Muscle of leg (tissue), 11 donors: ENCODE measurements around the gene SIRPD. TPM values are rescaled to one million over a fixed set of nuclear protein-coding genes. Genes with fewer than 3 reads are reported as not detected.
A peak's percentile ranks its signal among the peaks of the same experiment; 100 is the strongest.

ENCODE experiments used
- DNase-seq: peaks from one replicate; pipeline ENCODE4 v3.0.0; 2013
- H3K27ac ChIP-seq: one replicate; pipeline ENCODE4 v1.5.1; 2013; ENCODE audit warnings: mild to moderate bottlenecking, low read length, control low read depth
- H3K27me3 ChIP-seq: one replicate; pipeline ENCODE4 v1.6.1; 2013; ENCODE audit warnings: low read length; ENCODE audit not compliant: control insufficient read depth, insufficient read depth
- H3K36me3 ChIP-seq: one replicate; pipeline ENCODE4 v1.6.1; 2013; ENCODE audit warnings: low read length; ENCODE audit not compliant: control insufficient read depth, insufficient read depth
- H3K4me1 ChIP-seq: one replicate; pipeline ENCODE4 v1.6.1; 2013; ENCODE audit warnings: low read length; ENCODE audit not compliant: control insufficient read depth, insufficient read depth
- H3K4me3 ChIP-seq: one replicate; pipeline ENCODE4 v1.5.1; 2013; ENCODE audit warnings: low read length, control low read depth
- H3K9me3 ChIP-seq: replicated peaks from 2 replicates; pipeline ENCODE4 v1.6.1; 2013; ENCODE audit warnings: low read depth, low read length; ENCODE audit not compliant: control insufficient read depth
- WGBS: methylation state at CpG from one replicate; pipeline ENCODE4 v1.1.5; 2013; ENCODE audit warnings: missing lambda C conversion rate; ENCODE audit not compliant: insufficient coverage; 5-methylcytosine and 5-hydroxymethylcytosine counted together
- polyA plus RNA-seq, 8 donors: library from polyadenylated mRNA; unstranded; fragments of 120-200 nt; gene quantifications; one replicate each; pipeline versions ENCODE4 v1.2.1 to v1.2.3, GENCODE V29; 2013; ENCODE audit warnings: inconsistent platforms in 1 of 8, low replicate concordance in 1 of 8; ENCODE audit not compliant: insufficient read length in 8 of 8, insufficient read depth in 1 of 8
- total RNA-seq: library from RNA; stranded (reverse); fragments of 120-200 nt; gene quantifications from one replicate; pipeline ENCODE4 v1.2.4, GENCODE V29; 2013

Gene SIRPD
- total and polyA plus RNA-seq, 9 donors, result not detected

DNA sequence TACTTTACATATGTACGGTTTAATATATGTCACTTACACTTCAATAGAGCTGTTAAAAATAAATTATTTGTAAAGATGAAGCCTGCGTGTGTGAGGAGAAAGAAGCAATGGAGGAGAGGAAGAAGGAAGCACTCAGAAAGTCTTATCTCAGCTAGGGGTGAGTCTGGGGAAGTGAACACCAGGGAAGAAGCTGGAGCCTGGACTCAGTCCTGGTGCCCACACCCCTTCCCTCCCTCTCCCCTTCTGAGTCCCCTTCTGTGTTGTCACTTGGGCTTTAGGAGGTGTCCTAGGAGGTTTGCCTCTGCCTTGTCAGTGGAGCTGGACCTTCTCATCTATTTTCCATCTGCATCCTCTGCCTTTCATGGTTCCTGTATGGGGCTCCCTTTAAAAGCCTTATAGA lies 68.2 kb downstream of the SIRPD start:
- WGBS, result no CpG with 5 or more reads among the region's 2 CpGs
- Histone ChIP-seq H3K4me3 (no peak overlapping the region), H3K27ac (peak overlapping the region; percentile 35), H3K36me3 (no peaks in the 10 kb centered on the region), H3K9me3 (no peaks in the 10 kb centered on the region), H3K27me3 (peaks cover 2% of the 10 kb centered on the region), H3K4me1 (no peaks in the 10 kb centered on the region)
- DNase-seq, result no peak

DNA sequence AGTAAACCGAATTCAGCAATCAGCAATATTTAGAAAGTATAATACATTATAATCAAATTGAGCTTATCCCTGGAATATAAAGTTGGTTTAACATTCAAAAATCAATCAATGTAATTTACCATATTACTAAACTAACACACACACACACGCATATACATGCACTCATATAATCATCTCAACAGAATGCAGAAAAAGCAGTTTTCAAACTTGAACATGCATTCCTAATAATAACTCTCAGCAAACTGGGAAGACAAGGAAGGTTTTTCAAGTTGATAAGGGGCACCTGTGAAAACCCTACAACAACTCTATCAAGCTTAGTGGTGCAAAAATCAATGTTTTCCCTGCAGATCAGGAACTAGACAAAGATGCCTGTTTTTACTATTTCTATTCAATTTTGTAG lies 70.9 kb downstream of the SIRPD start:
- Histone ChIP-seq H3K4me3 (no peak overlapping the region), H3K27ac (no peak overlapping the region), H3K9me3 (no peaks in the 10 kb centered on the region), H3K36me3 (no peaks in the 10 kb centered on the region), H3K4me1 (no peaks in the 10 kb centered on the region), H3K27me3 (no peaks in the 10 kb centered on the region)
- WGBS, result no CpG with 5 or more reads among the region's 2 CpGs
- no peak for DNase-seq

DNA sequence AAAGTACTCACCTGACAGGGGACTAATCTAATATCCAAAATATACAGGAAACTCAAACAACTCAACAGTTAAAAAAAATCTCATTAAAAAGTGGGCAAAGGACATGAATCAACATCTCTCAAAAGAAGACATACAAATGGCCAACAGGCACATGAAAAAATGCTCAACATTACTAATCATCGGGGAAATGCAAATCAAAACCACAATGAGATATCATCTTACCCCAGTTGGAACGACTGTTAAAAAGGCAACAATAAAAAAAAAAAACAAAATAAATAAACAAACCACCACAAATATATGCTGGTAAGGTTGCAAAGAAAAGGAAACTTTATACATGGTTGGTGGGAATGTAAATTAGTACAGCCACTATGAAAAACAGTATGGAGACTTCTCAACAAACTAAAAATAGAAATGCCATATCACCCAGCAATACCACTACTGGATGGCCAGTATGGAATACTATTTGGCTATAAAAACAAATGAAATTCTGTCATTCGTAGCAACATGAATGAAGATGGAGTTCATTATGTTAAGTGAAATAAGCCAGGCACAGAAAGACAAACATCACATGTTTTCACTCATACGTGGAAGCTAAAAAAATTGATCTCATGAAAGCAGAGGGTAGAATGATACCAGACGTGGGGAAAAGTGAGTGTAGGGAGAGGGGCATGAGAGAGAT lies 72.9 kb downstream of the SIRPD start:
- no peak overlapping the region for H3K27ac ChIP-seq
- no peaks in the 10 kb centered on the region for H3K36me3 ChIP-seq
- H3K4me1 ChIP-seq, result no peaks in the 10 kb centered on the region
- H3K4me3 ChIP-seq, result no peak overlapping the region
- WGBS, result no CpG with 5 or more reads among the region's 5 CpGs
- no peaks in the 10 kb centered on the region for H3K9me3 ChIP-seq
- DNase-seq, result no peak
- H3K27me3 ChIP-seq, result no peaks in the 10 kb centered on the region

Other genes with a start within 250 kb of the SIRPD start
- 2.3 TPM for gene SDCBP2, start 228.6 kb downstream of the SIRPD start, total RNA-seq
- gene SDCBP2, start 228.6 kb downstream of the SIRPD start, polyA plus RNA-seq, result 1 to 10 TPM; 1.5 to 6.2 (median 1.8) TPM
- gene FKBP1A, start 164.7 kb downstream of the SIRPD start, total RNA-seq, result 72.7 TPM
- 100 to 1,000 TPM; 238 to 298 (median 270) TPM for gene FKBP1A, start 164.7 kb downstream of the SIRPD start, polyA plus RNA-seq
- 28.9 TPM for gene NSFL1C, start 90.9 kb downstream of the SIRPD start, total RNA-seq
- gene NSFL1C, start 90.9 kb downstream of the SIRPD start, polyA plus RNA-seq, result 10 to 100 TPM; 65.9 to 82.2 (median 71.4) TPM
- gene SIRPB2, start 66.3 kb downstream of the SIRPD start, total RNA-seq, result 0.84 TPM
- 1 to 10 TPM in 6 of 8 donors, under 1 TPM in 2; 0.94 to 2.4 (median 1.4) TPM for gene SIRPB2, start 66.3 kb downstream of the SIRPD start, polyA plus RNA-seq
- gene SIRPB1, start 62.3 kb upstream of the SIRPD start, total RNA-seq, result 0.13 TPM
- gene SIRPB1, start 62.3 kb upstream of the SIRPD start, polyA plus RNA-seq, result 1 to 10 TPM in 5 of 8 donors, under 1 TPM in 3; 0.63 to 4.3 (median 1.9) TPM
- not detected for gene SIRPG, start 100.1 kb upstream of the SIRPD start, total RNA-seq
- not detected for gene SIRPG, start 100.1 kb upstream of the SIRPD start, polyA plus RNA-seq